ENCODE results near the gene PLEKHD1.
"Not testable (repeated sequence)": the region's sequence is repeated elsewhere in the genome, so short reads cannot be mapped to it uniquely, and the experiment has no call there.

Gene PLEKHD1

DNA sequence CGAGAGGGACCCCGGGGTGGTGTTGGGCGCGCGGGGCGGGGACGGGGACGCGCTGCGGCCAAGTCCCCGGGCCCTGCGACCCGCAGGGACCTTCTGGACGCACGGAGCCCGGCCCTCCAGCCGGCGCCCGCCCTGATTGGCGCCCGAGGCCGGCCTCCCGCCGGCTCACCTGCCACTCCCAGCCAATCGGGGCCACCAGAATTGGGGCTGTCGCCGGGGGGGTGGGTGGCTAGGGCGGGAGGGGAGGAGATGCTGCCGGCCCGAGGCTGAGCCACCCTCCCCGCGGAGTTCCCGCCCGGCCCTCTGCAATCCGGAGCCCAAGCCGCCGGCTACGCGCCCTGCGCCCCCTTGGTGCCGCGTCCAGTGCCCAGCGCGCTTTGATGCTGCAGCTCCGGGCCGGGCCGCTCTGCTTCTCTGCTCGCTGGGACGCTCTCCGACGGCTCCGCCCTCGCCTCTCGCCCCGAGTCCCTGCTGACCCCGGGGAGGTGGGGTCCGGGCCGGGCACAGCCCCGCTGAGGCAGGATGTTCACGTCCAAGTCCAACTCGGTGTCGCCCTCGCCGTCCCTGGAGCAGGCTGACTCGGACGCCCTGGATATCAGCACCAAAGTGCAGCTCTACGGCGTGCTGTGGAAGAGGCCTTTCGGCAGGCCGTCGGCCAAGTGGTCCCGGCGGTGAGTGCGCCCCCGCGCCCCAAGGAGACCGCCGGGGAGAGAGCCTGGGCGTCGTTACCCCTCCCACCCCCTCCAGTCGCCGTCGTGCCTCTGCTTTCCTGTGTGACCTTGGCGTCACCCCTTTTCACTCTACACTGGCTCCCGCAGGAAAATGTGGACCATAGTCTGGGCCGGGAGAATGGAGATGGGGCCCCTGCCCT lies at the start of gene PLEKHD1:
TSS of gene PLEKHD1 (plus strand) at position 285 of the 871 bp plus-strand sequence. CDS start at position 523, 238 bp downstream.
- no peak for DNase-seq (ENCODE audit: low spot score)

DNA sequence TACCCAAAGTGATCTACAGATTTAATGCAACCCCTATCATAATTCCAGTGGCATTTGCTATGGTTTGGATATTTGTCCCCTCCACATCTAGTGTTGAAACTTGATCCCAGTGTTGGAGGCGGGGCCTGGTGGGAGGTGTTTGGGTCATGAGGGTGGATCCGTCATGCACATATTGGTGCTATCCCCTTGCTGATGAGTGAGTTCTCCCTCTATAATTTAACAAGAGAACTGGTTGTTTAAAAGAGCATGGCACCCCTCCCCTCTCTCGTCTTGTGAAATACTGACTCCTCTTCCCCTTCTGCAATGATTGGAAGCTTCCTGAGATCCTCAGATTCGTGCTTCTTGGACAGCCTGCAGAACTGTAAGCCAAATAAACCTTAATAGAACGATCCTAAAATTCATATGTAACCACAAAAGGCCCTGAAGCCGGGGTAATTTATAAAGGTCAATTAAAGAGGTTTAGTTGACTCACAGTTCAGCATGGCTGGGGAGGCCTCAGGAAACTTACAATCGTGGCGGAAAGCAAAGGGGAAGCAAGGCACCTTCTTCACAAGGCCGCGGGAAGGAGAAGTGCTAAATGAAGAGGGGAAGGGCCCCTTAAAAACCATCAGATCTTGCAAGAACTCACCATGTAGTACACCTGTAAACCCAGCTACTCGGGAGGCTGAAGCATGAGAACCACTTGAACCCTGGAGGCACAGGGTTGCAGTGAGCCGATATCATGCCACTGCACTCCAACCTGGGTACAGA lies 44.8 kb upstream of the PLEKHD1 start:
- DNase-seq (ENCODE audit: low spot score), result no peak

GRCh38 chr14:69441948-69442347 lies 42.6 kb upstream of the PLEKHD1 start:
- no peak for DNase-seq (ENCODE audit: low spot score)

- DNase-seq (ENCODE audit: low spot score), result no peak
Observed at GRCh38 chr14:69443296-69443805, 41.2 kb upstream of the PLEKHD1 start.

GRCh38 chr14:69449216-69449615 lies 35.3 kb upstream of the PLEKHD1 start:
- DNase-seq (ENCODE audit: low spot score), result no peak

DNA sequence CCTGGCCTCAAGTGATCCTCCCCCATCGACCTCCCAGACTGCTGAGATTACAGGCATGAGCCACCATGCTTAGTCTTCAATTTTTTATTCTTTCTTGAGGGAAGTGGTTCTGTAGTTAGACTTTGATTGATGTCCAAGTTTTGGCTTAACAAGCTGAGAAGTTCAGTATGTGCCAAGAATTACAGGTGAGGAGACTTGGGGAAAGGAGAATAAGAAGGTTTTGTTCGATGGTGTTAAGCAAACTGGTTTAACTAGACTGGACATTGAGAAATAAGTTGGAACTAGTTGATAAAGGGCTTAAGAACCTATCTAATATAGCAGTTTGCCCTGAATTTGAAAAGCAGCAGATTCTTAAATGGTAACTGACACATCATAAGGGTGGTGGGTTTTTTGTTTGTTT lies 32.6 kb upstream of the PLEKHD1 start:
- DNase-seq (ENCODE audit: low spot score), result no peak

DNA sequence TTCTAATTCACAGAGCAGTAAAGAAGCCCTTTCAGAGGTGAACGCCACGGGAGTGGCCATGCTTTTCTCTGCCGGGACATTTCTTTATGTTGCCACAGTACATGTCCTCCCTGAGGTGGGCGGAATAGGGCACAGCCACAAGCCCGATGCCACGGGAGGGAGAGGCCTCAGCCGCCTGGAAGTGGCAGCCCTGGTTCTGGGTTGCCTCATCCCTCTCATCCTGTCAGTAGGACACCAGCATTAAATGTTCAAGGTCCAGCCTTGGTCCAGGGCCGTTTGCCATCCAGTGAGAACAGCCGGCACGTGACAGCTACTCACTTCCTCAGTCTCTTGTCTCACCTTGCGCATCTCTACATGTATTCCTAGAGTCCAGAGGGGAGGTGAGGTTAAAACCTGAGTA lies 26.2 kb upstream of the PLEKHD1 start:
- DNase-seq (ENCODE audit: low spot score), result no peak

DNA sequence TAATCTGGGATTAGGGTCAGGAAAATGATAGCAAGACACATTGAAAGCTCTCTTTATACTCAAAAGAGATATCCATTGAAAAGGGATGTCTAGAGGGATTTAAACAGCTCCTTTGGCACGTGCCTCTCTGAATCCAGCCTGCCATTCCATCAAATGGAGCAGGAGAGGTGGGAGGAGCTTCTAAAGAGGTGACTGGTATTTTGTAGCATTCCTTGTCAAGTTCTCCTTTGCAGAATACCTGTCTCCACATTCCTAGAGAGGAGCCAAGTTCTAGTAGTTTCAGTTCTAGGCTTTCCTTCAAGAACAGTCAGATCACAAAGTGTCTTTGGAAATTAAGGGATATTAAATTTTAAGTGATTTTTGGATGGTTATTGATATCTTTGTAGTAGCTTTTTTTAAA lies 25.4 kb upstream of the PLEKHD1 start:
- no peak for DNase-seq (ENCODE audit: low spot score)

DNA sequence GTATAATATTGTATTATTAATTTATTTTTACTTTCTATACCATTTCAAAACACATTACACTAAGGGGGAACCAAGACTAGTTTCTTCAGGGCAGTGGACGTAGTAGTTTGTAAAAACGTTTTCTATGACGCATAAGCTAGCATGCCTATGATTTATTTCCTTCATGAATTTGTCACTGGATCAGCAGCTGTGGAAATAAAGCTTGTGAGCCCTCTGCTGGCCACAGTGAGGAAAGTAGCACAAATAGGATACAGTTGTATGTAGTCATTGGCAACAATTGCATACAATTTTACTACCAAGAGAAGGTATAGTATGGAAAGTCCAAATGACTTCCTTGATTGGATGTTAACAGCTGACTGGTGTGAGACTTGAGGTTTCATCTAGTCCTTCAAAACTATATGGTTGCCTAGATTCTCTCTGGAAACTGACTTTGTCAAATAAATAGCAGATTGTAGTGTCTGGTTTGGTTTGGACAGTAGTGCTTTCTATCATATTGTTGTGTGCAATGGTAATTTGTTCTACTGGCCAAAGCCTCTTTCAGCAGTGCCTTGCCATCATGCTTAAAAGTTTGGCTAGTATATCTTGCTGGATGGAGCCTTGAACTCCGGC lies 24.3 kb upstream of the PLEKHD1 start:
- DNase-seq (ENCODE audit: low spot score), result peak; percentile 38

- no peak for DNase-seq (ENCODE audit: low spot score)
Observed at GRCh38 chr14:69464379-69464778, 20.1 kb upstream of the PLEKHD1 start.

- no peak for DNase-seq (ENCODE audit: low spot score)
Observed at GRCh38 chr14:69464829-69465228, 19.7 kb upstream of the PLEKHD1 start.

DNA sequence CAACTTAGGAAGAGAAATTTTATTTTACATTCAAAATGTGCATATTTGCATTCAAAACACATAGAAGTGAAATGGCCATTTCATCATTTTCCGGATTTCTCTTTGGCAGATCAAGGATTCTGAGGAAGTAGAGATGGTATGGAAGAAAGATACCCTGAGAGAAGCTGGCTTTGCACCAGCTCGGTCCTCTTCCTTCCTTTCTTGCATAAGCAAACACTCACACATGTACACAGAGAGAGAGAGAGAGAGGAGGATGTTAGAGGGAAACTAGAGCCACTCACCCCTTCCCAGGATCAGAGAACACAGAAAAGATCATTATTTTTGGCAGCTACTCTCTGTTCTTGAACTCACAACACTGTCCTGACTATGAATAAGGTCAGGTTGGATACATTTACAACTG lies 15.6 kb upstream of the PLEKHD1 start:
- no peak for DNase-seq (ENCODE audit: low spot score)

GRCh38 chr14:69471436-69471835 lies 13.1 kb upstream of the PLEKHD1 start:
- DNase-seq (ENCODE audit: low spot score), result no peak

DNA sequence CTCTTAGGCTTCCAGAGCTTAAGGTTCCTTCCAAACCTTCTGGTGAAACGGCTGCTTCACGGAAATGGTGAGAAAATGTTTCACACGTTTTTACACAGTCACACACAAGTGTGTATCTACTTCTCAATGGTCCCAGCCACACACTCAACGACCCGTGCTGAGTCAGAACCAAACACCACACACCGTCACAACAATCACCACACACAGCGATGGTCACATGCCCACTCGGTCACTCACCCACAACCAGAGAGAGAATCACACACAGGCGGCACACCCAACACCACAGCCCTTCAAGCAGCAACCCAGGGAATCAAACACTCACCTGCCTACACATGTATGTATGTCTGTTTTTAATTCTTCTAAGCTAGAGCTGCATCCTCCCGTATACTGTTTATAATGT lies 12.6 kb upstream of the PLEKHD1 start:
- DNase-seq (ENCODE audit: low spot score), result no peak

- DNase-seq (ENCODE audit: low spot score), result no peak
Observed at GRCh38 chr14:69473260-69473659, 11.3 kb upstream of the PLEKHD1 start.

DNA sequence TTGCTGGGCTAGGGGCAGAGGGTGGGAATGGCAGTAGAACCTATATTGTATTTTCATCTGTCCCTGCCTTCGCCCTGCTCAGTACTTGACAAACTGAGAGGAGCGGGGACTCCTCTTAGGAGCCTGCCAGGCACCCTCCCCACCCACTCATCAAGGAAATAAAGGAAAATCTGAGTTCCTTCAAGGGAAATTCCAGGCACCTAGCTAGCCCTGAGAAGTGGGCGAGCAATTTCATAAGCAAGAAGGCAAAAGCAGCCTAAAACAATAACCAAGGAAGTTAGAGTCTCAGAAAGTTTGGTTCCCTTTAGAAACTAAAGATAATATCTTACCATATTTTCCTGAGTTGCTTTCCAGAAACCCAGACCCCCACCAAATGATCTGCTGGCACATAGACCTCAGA lies 10.6 kb upstream of the PLEKHD1 start:
- DNase-seq (ENCODE audit: low spot score), result no peak

- no peak for DNase-seq (ENCODE audit: low spot score)
Observed at GRCh38 chr14:69475194-69475818, 9.2 kb upstream of the PLEKHD1 start.

- not testable (repeated sequence) for DNase-seq (ENCODE audit: low spot score)
Observed at GRCh38 chr14:69476824-69477450, 7.6 kb upstream of the PLEKHD1 start.

DNA sequence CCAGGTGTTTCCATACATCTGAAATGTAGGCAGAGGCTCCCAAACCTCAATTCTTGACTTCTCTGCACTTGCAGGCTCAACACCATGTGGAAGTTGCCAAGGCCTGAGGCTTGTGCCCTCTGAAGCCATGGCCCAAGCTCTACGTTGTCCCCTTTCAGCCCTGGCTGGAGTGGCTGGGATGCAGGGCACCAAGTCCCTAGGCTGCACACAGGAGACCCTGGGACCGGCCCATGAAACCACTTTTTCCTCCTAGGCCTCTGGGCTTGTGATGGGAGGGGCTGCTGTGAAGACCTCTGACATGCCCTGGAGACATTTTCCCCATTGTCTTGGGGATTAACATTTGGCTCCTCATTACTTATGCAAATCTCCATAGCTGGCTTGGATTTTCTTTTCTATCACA lies 6.5 kb upstream of the PLEKHD1 start:
- DNase-seq (ENCODE audit: low spot score), result not testable (repeated sequence)

- no peak for DNase-seq (ENCODE audit: low spot score)
Observed at GRCh38 chr14:69479696-69480095, 4.8 kb upstream of the PLEKHD1 start.

DNA sequence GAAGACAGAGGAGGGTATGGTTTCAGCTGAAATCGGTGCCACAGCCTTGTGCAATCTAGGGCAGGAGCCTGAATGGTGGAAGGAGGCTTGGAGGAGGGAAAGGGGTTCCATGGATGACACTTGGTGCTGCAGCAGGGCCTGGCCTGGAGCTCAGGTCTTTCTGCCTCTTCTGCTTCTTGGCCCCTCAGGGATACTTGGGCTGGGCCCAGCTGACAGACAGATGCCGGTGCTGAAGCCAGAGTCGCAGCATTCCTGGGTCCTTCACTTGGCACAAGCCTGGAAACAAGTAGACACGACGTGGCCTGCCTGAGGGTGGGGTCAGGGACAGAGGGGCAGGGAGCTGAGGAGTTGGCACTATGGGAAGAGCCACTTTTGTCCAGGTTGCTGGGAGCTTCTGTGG lies 4.4 kb upstream of the PLEKHD1 start:
- DNase-seq (ENCODE audit: low spot score), result no peak
